Measurements from ENCODE around the gene NAA80. TPM values are rescaled to one million over a fixed set of nuclear protein-coding genes. Genes with fewer than 3 reads are reported as not detected.
"Not testable (repeated sequence)": the region's sequence is repeated elsewhere in the genome, so short reads cannot be mapped to it uniquely, and the experiment has no call there.

NAA80 gene
- total RNA-seq, 1 donor from 2014 or later = 9.4 TPM

GRCh38 chr3:50264964-50265485, 34.2 kb downstream of the NAA80 start:
- no peak for DNase-seq (ENCODE audit: low spot score, unreplicated experiment)
- H3K27me3 Mint-ChIP-seq = peaks cover 3% of the 10 kb centered on the region
- peaks cover 39% of the 10 kb centered on the region for H3K4me1 Mint-ChIP-seq (ENCODE audit: low read depth)

DNA sequence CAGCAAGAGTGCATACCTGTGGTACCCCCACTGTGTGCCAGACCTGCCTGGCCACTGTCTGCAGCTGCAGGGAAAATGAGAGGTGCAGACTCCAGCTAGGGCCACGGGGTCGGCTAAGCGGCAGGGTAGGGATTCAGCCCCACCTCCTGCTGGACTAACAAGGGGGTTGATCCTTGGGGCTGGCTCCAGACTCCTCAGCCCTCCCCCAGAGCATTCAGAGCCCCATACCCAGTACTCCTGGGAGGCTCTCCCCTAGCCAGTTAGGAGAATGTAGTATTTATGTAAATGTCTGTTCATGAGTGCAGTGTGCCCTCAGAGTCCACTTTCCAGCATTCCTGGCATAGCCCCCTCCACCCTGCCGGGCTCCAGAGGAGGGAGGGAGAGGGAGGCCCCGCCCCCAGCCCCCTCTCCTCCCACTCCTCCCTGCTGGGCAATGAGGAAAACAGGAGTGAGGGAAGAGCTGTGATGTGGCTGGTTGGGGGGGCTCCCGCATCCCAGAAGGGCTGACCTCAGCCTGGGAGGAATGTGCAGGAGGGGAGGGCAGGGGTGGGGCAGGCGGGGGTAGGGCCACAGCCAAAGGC, 34.7 kb downstream of the NAA80 start:
- Mint-ChIP-seq H3K36me3 (ENCODE audit: insufficient read depth) (no peaks in the 10 kb centered on the region), H3K27ac (peak overlapping the region; percentile 98), H3K4me3 (ENCODE audit: low read depth) (peak overlapping the region; percentile 35), H3K4me1 (ENCODE audit: low read depth) (peaks cover 38% of the 10 kb centered on the region), H3K9me3 (ENCODE audit: low read depth) (no peaks in the 10 kb centered on the region), H3K27me3 (peaks cover 3% of the 10 kb centered on the region)
- DNase-seq (ENCODE audit: low spot score, unreplicated experiment) = peak; percentile 77
- no peak for TF ChIP-seq CTCF (IDR thresholded peaks at IDR 0.05; ENCODE audit: unreplicated experiment)

More at GRCh38 chr3:50264964-50265485, 34.2 kb downstream of the NAA80 start:
- Mint-ChIP-seq H3K9me3 (ENCODE audit: low read depth) (no peaks in the 10 kb centered on the region), H3K36me3 (ENCODE audit: insufficient read depth) (no peaks in the 10 kb centered on the region), H3K27ac (peak overlapping the region; percentile 98), H3K4me3 (ENCODE audit: low read depth) (peak overlapping the region; percentile 38)
- no peak for TF ChIP-seq CTCF (IDR thresholded peaks at IDR 0.05; ENCODE audit: unreplicated experiment)

GRCh38 chr3:50263478-50264382, 35.5 kb downstream of the NAA80 start:
- TF ChIP-seq CTCF (IDR thresholded peaks at IDR 0.05; ENCODE audit: unreplicated experiment) = no peak
- no peak for DNase-seq (ENCODE audit: low spot score, unreplicated experiment)
- peaks cover 2% of the 10 kb centered on the region for H3K27me3 Mint-ChIP-seq
- H3K9me3 Mint-ChIP-seq (ENCODE audit: low read depth) = no peaks in the 10 kb centered on the region
- peak overlapping the region; percentile 35 for H3K4me3 Mint-ChIP-seq (ENCODE audit: low read depth)
- H3K4me1 Mint-ChIP-seq (ENCODE audit: low read depth) = peaks cover 42% of the 10 kb centered on the region
- H3K36me3 Mint-ChIP-seq (ENCODE audit: insufficient read depth) = no peaks in the 10 kb centered on the region
- H3K27ac Mint-ChIP-seq = peak overlapping the region; percentile 98

- H3K27ac Mint-ChIP-seq = peak overlapping the region; percentile 86
- no peaks in the 10 kb centered on the region for H3K9me3 Mint-ChIP-seq (ENCODE audit: low read depth)
- H3K36me3 Mint-ChIP-seq (ENCODE audit: insufficient read depth) = peaks cover 2% of the 10 kb centered on the region
- DNase-seq (ENCODE audit: low spot score, unreplicated experiment) = no peak
- TF ChIP-seq CTCF (IDR thresholded peaks at IDR 0.05; ENCODE audit: unreplicated experiment) = no peak
- H3K4me1 Mint-ChIP-seq (ENCODE audit: low read depth) = peaks cover 43% of the 10 kb centered on the region
- no peak overlapping the region for H3K4me3 Mint-ChIP-seq (ENCODE audit: low read depth)
- no peaks in the 10 kb centered on the region for H3K27me3 Mint-ChIP-seq
Observed at GRCh38 chr3:50262778-50263177, 36.4 kb downstream of the NAA80 start.

DNA sequence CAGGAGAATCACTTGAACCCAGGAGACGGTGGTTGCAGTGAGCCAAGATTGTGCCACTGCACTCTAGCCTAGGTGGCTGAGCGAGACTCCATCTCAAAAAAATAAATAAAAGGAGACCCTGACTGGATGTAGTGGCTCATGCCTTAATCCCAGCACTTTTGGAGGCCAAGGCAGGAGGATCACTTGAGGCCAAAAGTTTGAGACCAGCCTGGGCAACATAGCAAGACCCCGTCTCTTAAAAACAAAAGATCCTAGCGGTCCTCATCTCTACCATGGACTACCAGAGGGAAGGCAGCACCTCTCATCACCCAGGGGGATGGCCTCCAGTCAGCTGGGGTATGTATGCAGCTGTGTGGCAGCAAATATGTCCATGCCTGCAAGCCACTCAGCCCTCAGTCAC, 37.0 kb downstream of the NAA80 start:
- H3K27me3 Mint-ChIP-seq; H3K4me3 Mint-ChIP-seq (ENCODE audit: low read depth); H3K9me3 Mint-ChIP-seq (ENCODE audit: low read depth); DNase-seq (ENCODE audit: low spot score, unreplicated experiment); H3K36me3 Mint-ChIP-seq (ENCODE audit: insufficient read depth): not testable (repeated sequence)
- Mint-ChIP-seq H3K27ac (peak overlapping the region; percentile 96), H3K4me1 (ENCODE audit: low read depth) (peaks cover 43% of the 10 kb centered on the region)
